Measurements from ENCODE around the gene PSTPIP1. TPM values are rescaled to one million over a fixed set of nuclear protein-coding genes. Genes with fewer than 3 reads are reported as not detected.

Gene PSTPIP1
- total RNA-seq, 4 donors from 2014 or later: 6.3 to 40.4 (median 19.5) TPM

GRCh38 chr15:76993114-76993725 lies 1.7 kb upstream of the PSTPIP1 start:
- no peaks in the 10 kb centered on the region for H3K27me3 ChIP-seq
- H3K36me3 ChIP-seq: no peaks in the 10 kb centered on the region
- H3K4me3 ChIP-seq: no peak overlapping the region
- H3K4me1 ChIP-seq: peaks cover 0 to 26% (median 19%) of the 10 kb centered on the region in 4 donors
- H3K27ac ChIP-seq: peak overlapping the region in 1 of 4 donors; percentile 87
- no peak for TF ChIP-seq POLR2A (IDR thresholded peaks at IDR 0.05)
- no peak for TF ChIP-seq CTCF (IDR thresholded peaks at IDR 0.05)
- no peaks in the 10 kb centered on the region for H3K9me3 ChIP-seq
- peak in 1 of 3 donors; percentile 34 for DNase-seq

- TF ChIP-seq POLR2A (IDR thresholded peaks at IDR 0.05) (no peak), CTCF (IDR thresholded peaks at IDR 0.05) (no peak)
- no peak overlapping the region for H3K4me3 ChIP-seq
- H3K36me3 ChIP-seq: no peaks in the 10 kb centered on the region
- H3K27me3 ChIP-seq: no peaks in the 10 kb centered on the region
- no peaks in the 10 kb centered on the region for H3K9me3 ChIP-seq
- peaks cover 0 to 22% (median 15%) of the 10 kb centered on the region in 4 donors for H3K4me1 ChIP-seq
- peak overlapping the region; percentile 69 to 87 (median 80) for H3K27ac ChIP-seq
- peak in 1 of 3 donors; percentile 58 for DNase-seq
These were observed 925 bp upstream of the PSTPIP1 start for GRCh38 chr15:76994001-76994400.

GRCh38 chr15:76994496-76994895 lies 430 bp upstream of the PSTPIP1 start:
- H3K27ac ChIP-seq: peak overlapping the region; percentile 69 to 87 (median 80)
- no peaks in the 10 kb centered on the region for H3K9me3 ChIP-seq
- no peaks in the 10 kb centered on the region for H3K27me3 ChIP-seq
- H3K4me3 ChIP-seq: peak overlapping the region in 3 of 4 donors; percentile 37 to 51 (median 45)
- DNase-seq: peak in 1 of 3 donors; percentile 37
- no peaks in the 10 kb centered on the region for H3K36me3 ChIP-seq
- H3K4me1 ChIP-seq: peaks cover 0 to 22% (median 15%) of the 10 kb centered on the region in 4 donors
- no peak for TF ChIP-seq POLR2A (IDR thresholded peaks at IDR 0.05)
- TF ChIP-seq CTCF (IDR thresholded peaks at IDR 0.05): no peak

GRCh38 chr15:76996076-76996525 lies 1.2 kb downstream of the PSTPIP1 start:
- Histone ChIP-seq H3K4me1 (peaks cover 0 to 22% (median 15%) of the 10 kb centered on the region in 4 donors), H3K27me3 (no peaks in the 10 kb centered on the region), H3K9me3 (no peaks in the 10 kb centered on the region), H3K27ac (peak overlapping the region; percentile 69 to 87 (median 80)), H3K36me3 (no peaks in the 10 kb centered on the region), H3K4me3 (peak overlapping the region; percentile 37 to 51 (median 46))
- DNase-seq: peak in 2 of 3 donors; percentile 42 to 46
- TF ChIP-seq POLR2A (IDR thresholded peaks at IDR 0.05) (no peak), CTCF (IDR thresholded peaks at IDR 0.05) (no peak)

- DNase-seq: peak; percentile 34 to 69 (median 39)
- peak overlapping the region; percentile 69 to 87 (median 80) for H3K27ac ChIP-seq
These were observed 1.8 kb downstream of the PSTPIP1 start for GRCh38 chr15:76996526-76997401.

More at GRCh38 chr15:76996526-76997401, 1.8 kb downstream of the PSTPIP1 start:
- H3K4me3 ChIP-seq: peak overlapping the region; percentile 37 to 51 (median 46)
- TF ChIP-seq CTCF (IDR thresholded peaks at IDR 0.05) (no peak), POLR2A (IDR thresholded peaks at IDR 0.05) (no peak)
- H3K27me3 ChIP-seq: no peaks in the 10 kb centered on the region
- H3K4me1 ChIP-seq: peaks cover 0 to 27% (median 16%) of the 10 kb centered on the region in 4 donors
- no peaks in the 10 kb centered on the region for H3K36me3 ChIP-seq
- H3K9me3 ChIP-seq: no peaks in the 10 kb centered on the region

Measured in Peyer's patch (tissue), 4 donors.